HG03064 (cell line): ENCODE data around the gene FRMD5.

Source experiments
- ATAC-seq: cut with Tn5 transposase; IDR thresholded peaks from one replicate; pipeline ENCODE4 v1.9.1; 2021; ENCODE audit warnings: low read depth; ENCODE audit not compliant: unreplicated experiment

Gene FRMD5

DNA sequence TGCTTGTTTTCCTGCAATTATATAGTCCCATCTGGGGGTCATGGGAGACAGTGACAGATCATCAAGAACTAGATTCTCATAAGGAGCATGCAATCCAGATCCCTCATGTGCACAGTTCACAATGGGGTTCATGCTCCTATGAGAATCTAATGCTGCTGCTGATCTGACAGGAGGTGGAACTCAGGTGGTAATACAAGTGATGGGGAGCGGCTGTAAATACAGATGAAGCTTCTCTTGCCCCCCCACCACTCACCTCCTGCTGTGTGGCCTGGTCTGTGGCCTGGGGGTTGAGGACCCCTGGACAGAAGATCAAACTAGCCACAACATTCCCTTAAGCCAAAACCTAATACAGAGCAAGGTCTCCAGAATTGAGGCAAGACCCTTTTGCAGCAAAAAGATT is 207.1 kb downstream of the FRMD5 start:
- no peak for ATAC-seq

DNA sequence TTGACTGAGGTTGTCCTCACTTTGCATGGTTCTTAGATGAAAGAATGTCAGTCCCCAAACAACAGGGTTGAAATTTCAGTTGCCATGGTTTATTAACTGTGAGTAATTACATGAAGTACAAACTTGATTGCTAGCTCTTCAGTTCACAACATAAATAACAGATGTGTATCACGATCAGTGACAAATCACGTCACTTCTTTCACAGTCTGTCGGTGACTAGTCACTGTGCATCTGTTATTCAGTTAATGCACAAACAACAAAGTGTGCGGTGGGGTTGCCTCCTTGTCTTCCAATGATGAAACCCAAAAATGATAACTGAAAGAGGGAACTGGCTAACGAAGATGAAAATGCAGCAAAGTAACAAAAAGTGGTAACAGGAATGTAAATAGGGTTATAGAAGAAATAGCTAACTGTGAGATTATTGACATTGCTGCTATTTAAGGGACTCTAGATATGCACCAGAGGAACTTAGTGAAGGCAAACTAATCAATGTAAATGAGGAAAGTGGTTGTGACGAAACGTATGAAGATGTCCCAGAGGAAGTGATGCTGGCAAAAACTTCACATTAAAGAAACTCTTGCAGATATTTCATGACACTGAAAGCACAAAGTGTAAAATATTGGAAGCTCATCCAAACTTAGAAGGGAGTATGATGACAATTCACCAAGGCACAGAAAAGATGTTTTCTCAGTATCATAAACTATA is 208.9 kb downstream of the FRMD5 start:
- no peak for ATAC-seq

DNA sequence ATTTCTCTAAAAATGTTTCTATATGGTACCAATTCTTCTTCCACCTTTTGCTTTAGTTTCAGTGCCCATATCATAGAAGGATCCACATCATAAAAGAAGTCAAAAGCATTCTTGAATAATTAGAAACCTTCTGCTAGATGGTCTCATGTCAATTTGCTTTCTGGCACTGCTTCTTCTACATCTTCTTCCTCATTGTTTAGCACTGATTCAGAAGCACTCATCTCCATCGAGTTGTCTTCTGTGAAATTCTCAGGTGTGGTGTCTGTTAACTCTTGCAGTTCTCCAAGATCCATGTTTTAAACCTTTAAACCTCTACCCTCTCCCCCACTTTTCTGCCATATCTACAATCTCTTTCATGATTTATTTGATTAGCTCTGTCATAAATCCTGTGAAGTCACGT is 213.5 kb downstream of the FRMD5 start:
- no peak for ATAC-seq

DNA sequence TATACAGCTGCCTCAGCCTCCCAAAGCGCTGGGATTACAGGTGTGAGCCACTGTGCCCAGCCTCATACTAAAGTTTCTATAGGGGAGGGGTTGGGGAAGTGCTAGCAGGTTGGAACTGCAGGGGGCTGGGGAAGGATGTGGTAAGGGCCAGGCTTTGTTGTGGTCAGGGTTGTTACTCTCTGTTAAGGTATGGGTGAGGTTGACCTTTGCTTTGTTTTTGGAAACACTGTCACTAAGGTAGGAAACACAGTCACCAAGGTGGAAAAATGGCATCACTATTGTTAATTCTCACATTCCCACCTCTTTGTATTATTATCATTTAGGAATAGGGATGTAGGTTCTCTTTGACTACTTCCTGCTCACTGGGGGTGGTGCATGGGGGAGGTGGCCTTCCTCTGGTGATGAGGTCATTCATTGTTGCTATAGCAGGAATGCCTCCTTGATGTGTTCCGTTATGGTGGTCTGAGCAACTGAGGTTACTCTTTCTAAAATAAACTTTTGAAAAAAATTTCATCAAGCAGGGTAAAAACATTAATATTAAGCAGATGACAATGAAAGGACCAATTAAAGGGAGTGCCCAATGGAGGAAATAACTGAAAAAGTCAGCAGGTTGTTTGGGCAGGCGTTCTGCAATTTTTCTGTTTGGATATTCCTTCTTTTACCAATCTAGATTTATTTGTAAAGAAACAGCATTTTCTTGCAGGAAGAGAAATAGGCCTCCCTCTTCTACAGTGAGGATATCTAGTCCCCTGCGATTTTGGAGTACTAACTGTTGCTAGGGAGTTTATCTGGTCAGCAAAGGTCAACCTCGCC is 217.8 kb downstream of the FRMD5 start:
- peak; percentile 59 for ATAC-seq

DNA sequence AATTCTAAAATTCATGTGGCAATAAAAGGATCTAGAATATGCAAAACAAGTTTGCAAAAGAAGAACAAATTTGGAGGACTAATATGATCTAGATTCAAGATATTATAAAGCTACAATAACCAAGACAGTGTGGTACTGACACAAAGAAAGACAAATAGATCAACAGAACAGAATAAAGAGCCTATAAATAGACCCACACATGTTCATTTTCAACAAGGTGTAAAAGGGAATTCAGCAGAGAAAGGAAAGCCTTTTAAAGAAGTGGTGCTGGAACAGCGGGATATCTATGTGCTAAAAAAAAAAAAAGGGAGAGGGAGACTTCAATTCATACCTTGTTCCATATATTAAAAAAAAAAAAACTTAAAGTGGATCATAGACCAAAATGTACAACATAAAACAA is 219.3 kb downstream of the FRMD5 start:
- no peak for ATAC-seq

DNA sequence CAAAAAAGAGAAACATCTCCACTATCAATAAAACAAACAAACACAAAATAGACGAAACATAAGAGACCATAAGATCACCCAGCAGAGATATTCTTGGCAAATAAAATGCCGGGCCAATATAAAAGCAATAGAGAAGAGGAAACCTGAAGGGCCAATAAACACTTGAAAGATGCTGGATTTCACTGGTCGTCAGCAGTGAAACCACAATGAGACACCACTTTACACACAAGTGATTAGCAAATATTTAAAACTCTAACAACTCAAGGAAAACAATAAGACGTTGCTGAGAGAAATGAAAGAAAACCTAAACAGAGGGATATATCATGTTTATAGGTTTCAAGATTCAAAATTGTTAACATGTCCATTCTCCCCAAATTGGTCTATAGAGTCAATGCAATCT is 219.7 kb downstream of the FRMD5 start:
- ATAC-seq = no peak

DNA sequence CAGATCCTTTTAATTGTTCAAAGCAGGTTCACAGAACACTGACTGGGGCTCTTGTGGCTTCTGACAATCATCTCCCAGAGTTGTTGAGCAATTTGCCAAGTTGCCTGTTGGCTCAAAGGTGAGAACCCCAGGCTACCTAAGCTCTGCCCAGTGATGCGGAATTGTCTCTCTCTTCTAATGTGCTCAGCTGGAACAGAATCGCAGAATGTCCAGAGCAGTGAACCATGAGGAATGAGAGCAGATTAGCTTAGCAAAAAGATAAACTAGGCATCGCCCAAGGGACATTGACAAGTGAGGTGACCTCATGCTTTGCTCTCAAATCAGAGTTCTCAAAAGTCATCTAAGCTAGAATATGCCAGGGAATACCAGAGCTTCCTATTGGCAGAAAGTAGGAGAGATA is 220.2 kb downstream of the FRMD5 start:
- ATAC-seq = no peak

DNA sequence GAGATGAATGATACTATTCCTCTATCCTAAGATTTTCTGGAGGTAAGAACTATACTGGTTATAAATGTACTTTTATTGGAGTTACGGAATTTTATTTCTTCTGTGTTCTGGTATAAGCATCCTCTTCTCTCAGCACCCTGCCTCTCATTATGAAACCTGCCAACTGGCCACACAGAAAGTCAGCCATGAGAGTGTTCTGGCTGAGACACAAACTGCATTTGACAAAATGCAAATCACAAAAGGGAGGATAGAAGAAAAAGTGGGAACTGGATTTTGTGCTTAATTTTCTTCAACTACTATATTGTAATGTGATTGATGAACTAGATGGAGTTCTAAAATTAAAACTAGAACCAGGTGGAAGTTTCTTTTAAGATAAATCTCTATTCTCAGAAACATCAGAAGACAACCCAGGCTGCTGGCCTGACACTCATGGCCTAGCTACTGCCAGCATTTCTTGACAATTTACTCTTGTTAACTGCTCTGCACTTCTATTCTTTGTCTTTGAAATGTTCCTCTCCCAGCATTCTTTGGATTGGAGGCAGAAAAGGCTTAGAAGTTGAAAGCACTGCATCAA is 225.2 kb downstream of the FRMD5 start:
- ATAC-seq = no peak

DNA sequence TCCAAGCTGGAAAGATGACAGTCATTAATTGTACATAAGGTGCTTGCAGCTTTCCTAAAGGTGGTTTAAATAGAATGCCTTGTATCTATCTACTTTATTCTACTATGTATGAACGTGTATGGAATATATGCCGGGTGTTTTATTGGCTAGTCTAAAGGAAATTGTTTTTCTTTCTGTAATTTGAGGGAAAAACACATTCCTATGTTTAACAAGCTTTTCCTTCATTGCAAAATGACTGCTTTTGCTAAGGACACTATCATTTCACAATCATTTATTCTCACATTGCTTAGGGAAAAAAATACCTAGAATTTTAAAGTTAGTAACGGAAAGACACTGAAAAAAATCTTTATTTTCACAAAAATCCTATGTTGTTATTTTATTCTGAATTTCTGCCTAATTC is 226.5 kb downstream of the FRMD5 start:
- no peak for ATAC-seq

DNA sequence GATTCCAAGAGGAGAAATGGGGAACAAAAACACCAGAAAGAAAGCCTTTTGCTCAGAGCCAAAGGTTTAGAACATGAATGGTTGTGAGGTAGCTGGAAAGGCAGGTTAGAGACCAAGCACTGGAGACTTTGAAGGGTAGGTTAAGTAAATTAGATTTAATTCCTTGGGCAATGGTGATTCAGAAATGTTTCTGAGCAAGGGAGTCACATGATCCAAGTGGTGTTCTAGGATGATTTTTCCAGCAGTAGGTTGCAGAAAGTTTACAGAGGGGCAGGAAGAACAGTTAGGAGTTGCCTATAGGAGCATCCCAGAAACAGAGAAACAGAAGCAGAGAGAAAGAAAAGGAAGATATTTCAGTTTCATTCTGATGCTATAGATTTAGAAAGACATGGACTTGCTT is 228.4 kb downstream of the FRMD5 start:
- no peak for ATAC-seq

DNA sequence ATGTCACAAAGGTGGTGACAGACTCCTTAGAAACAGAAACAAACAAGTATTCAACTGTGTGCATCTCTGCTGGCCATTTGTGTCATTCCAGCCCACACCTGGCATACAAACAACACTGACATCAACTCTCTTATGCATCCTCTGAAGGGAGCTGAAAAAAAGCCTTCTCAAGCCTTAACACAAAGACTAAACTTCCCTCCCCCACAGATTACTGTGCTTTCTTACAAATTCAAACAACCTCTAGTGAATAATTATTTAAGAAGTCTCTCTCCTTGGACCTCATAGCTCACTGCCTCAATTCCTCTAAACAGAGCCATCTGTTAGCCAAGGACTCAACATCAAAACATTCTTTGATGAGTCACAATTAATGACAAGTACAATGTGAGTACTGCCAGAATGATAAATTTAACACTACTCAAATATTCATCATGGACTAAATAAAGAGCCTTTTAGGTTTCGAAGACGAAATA is 236.2 kb downstream of the FRMD5 start:
- ATAC-seq = no peak

DNA sequence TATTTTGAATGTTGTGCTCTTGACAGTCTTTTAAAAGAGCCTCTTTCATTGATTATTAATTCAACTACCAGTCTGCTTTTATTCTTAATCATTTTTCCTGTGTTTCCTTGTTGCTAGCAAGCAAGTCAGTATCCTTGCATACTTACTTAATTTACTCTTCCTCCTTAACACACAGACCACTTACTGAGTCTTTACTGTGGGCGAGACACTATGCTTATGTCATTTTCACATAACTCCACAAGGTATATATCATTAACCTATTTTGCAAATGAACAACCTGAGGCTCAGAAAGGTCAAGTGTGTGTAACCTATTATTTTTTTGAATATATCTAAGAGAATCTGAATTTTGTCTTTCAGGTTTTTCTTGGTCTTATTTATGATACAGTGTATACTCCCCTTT is 237.3 kb downstream of the FRMD5 start:
- ATAC-seq = no peak

DNA sequence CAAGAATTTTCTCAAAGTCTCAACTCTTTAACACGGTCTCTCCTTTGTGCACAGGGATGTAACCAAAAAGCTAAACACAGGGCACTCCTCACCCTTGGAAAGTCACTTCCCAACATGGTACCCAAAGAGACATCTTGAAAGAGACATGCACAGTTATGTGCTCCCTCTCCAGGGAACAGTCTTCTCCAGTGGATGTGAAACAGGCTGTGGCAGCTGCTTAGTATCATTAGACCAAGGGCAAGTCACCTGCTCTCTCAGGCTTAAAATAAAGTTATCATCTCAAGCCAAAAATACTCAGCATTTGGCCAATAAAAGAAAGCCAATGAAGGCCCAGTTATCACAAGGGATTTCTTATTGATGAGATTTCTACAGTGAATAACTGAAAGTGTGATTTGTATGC is 239.9 kb downstream of the FRMD5 start:
- no peak for ATAC-seq

DNA sequence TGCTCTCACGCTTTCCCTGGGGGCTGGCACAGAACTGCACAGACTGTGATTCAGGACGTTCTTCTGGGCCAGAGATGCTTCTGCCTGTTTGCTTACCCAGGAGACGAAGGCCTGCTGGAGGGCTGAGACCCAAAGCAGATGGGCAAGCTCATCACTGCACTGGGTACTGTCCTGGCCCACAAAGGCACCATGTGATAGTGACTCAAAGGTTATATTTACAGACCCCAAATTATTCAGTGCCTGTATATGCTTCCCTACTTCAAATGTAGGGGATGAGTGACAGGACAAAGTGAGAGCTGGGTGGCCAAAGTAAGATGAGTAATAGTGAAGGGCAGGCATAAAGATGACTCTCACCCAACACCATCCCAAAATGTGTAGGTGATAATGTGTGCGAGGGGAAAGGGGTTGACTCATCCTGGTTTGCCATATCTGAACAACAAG is 240.9 kb downstream of the FRMD5 start:
- ATAC-seq = no peak

DNA sequence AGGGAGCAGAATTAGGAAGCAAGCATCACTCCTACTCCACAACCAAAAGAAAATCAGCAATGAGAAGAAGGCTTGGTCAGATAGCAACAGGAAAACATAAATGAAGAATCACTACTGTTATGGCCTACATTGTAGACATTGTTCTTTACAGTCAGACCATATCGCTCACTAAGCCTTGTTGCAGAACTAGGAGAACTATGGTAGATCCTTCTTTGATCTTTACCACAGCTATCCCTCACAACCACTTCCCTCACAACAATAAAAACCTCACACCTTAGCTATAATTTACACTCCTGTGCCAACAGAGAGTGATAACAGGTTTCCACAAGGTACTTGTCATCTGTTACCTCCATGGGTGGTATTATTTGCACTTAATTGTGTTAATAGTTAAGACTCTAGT is 241.7 kb downstream of the FRMD5 start:
- ATAC-seq = no peak

DNA sequence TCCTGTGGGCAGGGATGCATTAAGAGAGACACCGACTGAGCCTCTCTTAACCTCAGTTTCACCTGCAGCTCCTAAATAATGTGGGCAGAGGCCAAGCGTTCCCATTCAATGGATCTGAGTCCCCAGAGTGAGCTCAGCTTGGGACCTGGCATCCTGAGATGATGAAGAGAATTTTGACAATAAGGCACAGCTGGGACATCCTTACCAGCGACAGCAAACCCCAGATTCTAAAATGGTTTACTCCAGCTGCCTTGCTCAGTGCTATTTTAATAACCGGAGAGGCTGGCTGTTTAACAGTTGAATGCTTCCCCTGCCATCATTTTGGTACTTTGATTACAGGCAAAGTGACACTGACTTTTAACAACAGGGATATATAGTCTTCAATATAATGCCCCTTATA is 244.5 kb downstream of the FRMD5 start:
- ATAC-seq = no peak

DNA sequence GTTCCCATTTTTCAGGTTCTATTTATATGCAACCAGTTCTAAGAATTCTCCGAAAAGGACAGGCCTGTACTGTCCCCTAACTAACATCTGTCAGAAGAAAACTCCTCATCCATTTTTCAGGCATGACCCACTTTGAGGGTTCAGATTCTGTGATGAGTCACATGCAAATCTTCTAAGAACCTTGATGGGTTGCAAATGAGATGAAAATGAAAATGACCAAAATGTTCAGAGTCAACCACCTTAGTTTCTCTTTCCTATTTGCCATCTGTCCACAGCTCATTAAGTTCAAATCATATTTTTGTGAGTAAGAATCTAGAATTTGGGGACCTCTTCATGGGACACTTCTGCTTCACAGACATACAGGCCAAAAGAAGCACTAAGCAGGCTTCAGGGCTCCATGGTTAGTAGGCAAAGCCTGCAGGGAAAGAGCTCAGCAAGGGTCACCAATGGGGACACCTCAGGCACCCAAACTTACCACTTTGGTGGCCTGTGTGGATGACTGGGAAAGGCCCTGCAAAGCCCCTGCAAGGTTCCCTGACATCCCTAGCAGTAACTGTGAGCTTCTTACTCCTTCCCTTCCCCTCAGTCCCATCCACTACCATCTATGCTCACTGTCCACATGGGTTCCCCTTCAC is 246.3 kb downstream of the FRMD5 start:
- ATAC-seq = peak; percentile 72

DNA sequence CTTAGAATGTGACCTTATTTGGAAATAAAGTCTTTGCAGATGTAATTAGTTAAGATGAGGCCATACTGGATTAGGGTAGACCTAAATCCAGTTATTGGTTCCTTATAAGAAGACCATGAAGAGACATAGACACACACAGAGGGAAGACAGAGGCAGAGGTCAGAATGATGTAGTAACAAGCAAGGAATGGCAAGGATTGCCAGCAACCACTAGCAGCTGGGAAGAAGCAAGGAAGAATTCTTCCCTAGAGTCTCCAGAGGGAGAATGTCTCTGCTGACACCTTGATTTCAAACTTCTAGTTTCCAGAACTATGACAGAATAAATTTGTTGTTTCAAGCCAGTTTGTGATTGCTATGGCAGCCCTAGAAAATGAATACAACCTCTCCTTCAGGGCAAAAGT is 251.6 kb downstream of the FRMD5 start:
- ATAC-seq = no peak

DNA sequence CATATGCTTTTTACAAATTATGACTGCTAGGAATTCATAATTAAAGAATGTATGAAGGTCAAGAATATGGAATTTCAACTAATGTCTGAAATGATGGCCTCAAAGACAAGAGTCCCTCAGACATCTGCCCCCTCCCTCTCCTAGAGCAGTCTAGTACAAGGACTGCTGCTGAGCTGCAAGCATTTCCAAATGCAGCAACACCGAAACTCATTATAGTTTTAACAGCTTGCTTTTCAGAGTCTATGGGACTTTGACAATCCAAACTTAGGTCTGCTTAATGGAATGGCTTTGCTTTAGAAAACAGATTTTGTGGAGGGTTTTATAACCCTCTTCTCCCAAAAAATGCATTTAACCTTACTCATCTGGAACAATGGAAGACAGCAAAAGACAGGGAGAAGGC is 252.9 kb downstream of the FRMD5 start:
- no peak for ATAC-seq

DNA sequence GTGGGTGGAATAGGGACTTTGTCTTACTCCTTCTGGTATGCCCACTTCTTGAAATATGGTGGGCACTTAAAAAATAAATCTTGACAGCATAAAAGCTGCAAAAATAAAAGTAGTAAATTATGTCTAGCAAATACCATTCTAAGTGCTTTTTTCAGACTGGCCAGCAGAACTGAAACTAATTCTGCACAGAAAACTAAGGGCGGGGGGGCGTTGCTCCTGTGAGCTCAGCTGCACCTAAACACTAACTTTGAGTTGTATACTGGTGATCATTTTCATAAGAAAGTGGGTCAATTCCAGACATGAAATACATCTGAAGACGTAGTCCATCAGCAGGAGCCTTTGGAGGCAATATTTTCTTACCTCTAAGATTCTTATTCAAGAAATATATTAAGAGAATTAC is 253.5 kb downstream of the FRMD5 start:
- no peak for ATAC-seq

DNA sequence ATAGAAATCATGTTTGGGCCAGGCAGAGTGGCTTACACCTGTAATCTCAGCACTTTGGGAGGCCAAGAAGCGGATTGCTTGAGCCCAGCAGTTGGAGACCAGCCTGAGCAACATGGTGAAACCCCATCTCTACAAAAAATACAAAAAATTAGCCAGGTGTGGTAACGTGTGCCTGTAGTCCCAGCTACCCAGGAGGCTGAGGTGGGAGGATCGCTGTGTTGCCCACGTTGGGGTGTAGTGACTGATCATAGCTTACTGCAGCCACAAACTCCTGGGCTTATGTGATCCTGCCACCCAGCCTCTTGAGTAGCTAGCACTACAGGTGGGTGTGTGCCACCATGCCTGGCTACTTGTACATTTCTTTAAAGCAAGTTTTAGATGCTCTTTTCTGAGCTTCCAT is 254.0 kb downstream of the FRMD5 start:
- ATAC-seq = no peak
